ENCODE results near the gene GRAMD1A. TPM values are rescaled to one million over a fixed set of nuclear protein-coding genes. Genes with fewer than 3 reads are reported as not detected.
"Not testable (repeated sequence)": the region's sequence is repeated elsewhere in the genome, so short reads cannot be mapped to it uniquely, and the experiment has no call there.

GRAMD1A gene
- 61.5 TPM for total RNA-seq

- Histone ChIP-seq H3K4me3 (ENCODE audit: low read length) (peak within 1 kb of the TSS; percentile 49), H3K9me3 (ENCODE audit: low read depth, low read length) (no peaks in the 10 kb centered on the region), H3K4me1 (ENCODE audit: insufficient read depth, low read length) (peaks cover 91% of the 10 kb centered on the region), H3K27me3 (ENCODE audit: insufficient read depth, low read length) (no peaks in the 10 kb centered on the region)
Observed at GRCh38 chr19:34999498-35000337, at the start of gene GRAMD1A. TSS of gene GRAMD1A (plus strand) at chr19:35000323. CDS start at chr19:35000479, 156 bp downstream.

DNA sequence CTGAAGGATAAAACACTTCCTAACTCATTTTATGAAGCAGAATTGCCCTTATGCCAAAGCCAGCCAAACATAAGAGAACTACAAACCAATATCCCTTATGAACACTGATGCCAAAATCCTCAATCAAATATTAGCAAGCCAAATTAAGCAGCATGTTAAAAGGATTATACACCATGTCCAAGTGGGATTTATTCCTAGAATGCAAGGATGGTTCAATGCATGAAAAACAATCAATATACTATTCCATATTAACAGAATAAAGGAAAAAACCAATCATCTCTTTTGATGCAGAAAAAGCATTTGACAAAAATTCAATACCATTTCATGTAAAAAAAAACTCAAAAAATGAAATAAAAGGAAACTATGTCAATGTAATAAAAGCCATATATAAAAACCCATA is 47.0 kb upstream of the GRAMD1A start:
- Histone ChIP-seq H3K9me3 (ENCODE audit: low read depth, low read length) (peaks cover 78% of the 10 kb centered on the region), H3K4me1 (ENCODE audit: insufficient read depth, low read length) (no peaks in the 10 kb centered on the region), H3K4me3 (ENCODE audit: low read length) (no peak overlapping the region), H3K27me3 (ENCODE audit: insufficient read depth, low read length) (no peaks in the 10 kb centered on the region)

DNA sequence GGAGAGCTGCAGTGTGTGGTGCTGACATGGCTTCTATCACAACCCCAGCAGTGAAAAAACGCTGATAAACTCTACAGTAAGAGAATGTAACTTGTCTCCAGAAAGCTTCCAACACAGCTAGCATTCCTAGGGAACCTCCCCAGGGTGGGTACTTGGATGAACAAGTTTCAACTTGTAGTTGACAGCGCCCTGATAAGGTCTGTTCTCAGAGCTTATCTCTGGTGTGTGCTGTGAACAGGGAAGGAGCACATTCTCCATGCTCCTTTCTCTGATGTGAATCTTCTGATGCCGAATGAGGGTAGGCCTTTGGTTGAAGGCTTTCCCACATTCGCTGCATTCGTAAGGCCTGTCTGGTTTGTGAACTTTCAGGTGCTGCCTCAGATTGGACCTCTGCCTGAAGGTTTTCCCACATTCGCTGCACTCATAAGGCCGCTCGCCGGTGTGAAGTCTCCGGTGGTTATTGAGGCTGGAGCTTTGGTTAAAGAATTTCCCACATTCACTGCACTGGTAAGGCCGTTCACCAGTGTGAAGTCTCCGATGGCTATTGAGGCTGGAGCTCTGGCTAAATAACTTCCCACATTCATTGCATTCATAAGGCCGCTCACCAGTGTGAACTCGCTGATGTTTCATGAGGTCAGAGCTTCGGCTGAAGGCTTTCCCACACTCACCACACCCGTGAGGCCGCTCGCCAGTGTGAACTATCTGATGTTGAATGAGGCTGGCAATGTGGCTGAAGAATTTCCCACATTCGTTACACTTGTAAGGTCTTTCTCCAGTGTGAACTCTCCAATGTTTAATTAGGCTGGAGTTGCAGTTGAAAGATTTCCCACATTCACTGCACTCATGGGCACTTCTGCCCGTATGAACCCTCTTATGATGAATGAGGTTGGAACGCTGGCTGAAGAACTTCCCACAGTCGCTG is 42.0 kb upstream of the GRAMD1A start:
- Histone ChIP-seq H3K9me3 (ENCODE audit: low read depth, low read length) (peaks cover 60% of the 10 kb centered on the region), H3K4me1 (ENCODE audit: insufficient read depth, low read length) (peaks cover 11% of the 10 kb centered on the region), H3K27me3 (ENCODE audit: insufficient read depth, low read length) (no peaks in the 10 kb centered on the region), H3K4me3 (ENCODE audit: low read length) (no peak overlapping the region)

- Histone ChIP-seq H3K9me3 (ENCODE audit: low read depth, low read length) (peaks cover 51% of the 10 kb centered on the region), H3K27me3 (ENCODE audit: insufficient read depth, low read length) (no peaks in the 10 kb centered on the region), H3K4me3 (ENCODE audit: low read length) (no peak overlapping the region), H3K4me1 (ENCODE audit: insufficient read depth, low read length) (peaks cover 14% of the 10 kb centered on the region)
Observed at GRCh38 chr19:34959021-34959420, 41.1 kb upstream of the GRAMD1A start.

DNA sequence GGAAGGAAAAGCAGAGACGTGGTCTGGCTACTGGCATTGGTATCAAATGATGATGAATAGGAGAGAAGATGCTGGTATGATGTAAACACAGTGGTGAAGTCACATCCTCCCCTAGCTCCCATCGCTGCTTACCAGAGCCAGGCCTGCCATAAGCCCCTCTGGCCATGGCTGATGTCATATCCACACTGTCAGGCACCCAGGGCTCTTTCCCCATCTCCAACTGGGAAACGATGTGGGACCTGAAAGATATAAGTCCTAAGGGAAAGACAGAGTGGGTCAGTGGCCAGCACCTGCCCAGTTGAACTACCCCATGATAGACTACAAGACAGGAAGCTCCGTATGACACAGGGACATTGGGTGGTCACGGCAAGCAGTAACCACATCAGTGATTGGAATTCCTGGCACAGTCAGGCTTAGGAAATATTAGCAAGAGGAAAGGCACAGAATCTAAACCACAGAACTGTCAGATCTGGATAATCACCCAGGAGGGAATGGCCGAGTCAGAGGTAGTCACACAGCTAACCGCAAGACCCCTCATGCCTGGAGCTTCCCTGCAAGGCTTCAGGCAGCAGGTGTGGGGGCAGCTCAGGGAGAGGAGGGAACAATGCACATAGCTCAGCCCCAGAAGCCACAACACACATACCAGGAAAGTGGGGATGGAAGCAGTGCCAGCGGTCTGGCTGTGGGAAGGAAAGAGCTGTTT is 39.9 kb upstream of the GRAMD1A start:
- peaks cover 47% of the 10 kb centered on the region for H3K9me3 ChIP-seq (ENCODE audit: low read depth, low read length)
- peaks cover 14% of the 10 kb centered on the region for H3K4me1 ChIP-seq (ENCODE audit: insufficient read depth, low read length)
- no peak overlapping the region for H3K4me3 ChIP-seq (ENCODE audit: low read length)
- H3K27me3 ChIP-seq (ENCODE audit: insufficient read depth, low read length) = no peaks in the 10 kb centered on the region

DNA sequence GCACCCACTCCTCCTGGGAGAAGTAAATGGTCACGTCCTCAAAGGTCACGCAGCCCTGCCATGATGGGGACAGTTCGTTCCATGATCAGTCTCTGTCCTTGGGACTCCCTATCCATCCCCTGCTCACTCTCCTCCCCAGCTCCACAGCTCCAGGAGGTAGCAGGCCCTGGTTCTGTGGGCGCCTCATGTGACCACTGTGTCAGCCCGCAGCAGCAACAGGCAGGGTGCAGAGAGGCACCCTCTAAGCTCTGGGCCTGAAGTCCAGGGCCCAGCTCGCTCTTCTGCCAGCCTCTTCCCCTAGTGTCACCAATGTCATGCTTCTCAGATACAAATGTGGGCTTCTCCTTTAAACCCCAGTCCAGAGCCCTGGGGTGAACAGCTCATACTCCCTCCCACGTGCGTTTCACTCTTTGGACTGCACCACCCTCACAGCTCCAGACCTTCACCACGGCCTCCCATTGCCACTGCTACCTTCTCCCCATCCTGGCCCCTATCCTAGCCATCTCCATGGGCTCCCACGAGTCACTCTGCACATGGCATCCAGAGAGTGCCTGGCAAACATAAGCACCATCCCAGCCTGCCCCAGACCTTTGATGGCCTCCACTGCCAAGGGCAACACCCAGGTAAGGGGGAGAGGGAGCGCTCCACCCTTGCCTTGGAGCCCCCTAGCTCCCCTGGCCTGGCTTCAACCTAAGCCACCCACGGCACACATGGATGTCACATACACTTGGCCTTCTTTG is 39.0 kb upstream of the GRAMD1A start:
- H3K4me3 ChIP-seq (ENCODE audit: low read length) = no peak overlapping the region
- peaks cover 14% of the 10 kb centered on the region for H3K4me1 ChIP-seq (ENCODE audit: insufficient read depth, low read length)
- H3K9me3 ChIP-seq (ENCODE audit: low read depth, low read length) = peaks cover 39% of the 10 kb centered on the region
- no peaks in the 10 kb centered on the region for H3K27me3 ChIP-seq (ENCODE audit: insufficient read depth, low read length)

GRCh38 chr19:34961775-34962686 is 38.1 kb upstream of the GRAMD1A start:
- H3K4me1 ChIP-seq (ENCODE audit: insufficient read depth, low read length) = peaks cover 14% of the 10 kb centered on the region
- peaks cover 30% of the 10 kb centered on the region for H3K9me3 ChIP-seq (ENCODE audit: low read depth, low read length)
- no peaks in the 10 kb centered on the region for H3K27me3 ChIP-seq (ENCODE audit: insufficient read depth, low read length)
- peak overlapping the region; percentile 73 for H3K4me3 ChIP-seq (ENCODE audit: low read length)

DNA sequence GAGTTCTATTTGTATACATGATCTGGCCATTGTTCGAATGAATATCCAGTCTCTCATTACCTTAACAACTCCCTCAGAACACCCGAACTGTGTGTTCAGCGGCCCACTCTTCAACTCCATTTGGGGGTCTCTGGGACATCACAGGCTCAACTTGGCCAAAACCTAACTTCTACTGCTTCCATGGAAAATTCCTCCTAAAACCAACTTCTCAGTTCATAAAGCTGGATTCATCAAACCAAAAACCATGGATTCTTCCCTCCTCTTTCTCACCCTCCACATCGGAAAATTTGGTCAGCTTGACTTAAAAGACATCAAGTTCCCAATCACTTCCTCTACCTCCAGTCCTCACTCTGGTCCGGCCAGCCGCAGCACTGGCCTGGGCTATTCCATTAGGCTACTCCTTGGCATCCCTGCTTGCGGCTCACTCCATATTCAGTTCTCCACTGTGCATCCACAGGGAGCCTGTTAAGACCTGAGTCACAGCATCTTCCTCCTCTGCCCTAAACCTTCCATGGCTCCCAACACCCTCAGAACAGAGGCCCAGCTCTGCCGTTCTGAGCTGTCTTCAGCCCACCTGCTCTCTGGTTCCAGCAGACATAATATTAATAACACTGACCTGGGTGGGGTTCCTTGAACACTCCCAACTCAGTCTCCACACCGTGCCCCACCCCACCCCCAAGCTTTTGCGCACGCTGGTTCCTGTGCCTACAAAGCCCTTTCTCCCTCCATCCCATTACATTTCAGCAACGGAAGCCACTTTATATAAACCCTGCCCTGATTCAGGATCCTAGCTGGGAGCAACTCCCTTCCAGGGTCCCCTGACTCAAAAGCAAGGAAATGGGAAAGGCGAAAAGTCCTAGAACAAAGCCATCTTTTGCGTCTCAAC is 37.2 kb upstream of the GRAMD1A start:
- Histone ChIP-seq H3K4me3 (ENCODE audit: low read length) (peak overlapping the region; percentile 73), H3K9me3 (ENCODE audit: low read depth, low read length) (peaks cover 21% of the 10 kb centered on the region)

GRCh38 chr19:34963573-34964406 is 36.3 kb upstream of the GRAMD1A start, which contains the start of gene ZNF792:
TSS of gene ZNF792 (minus strand) at chr19:34964229. CDS start at chr19:34963662, 567 bp downstream.
- peaks cover 14% of the 10 kb centered on the region for H3K4me1 ChIP-seq (ENCODE audit: insufficient read depth, low read length)
- H3K4me3 ChIP-seq (ENCODE audit: low read length) = peak within 1 kb of the TSS; percentile 73
- peaks cover 13% of the 10 kb centered on the region for H3K9me3 ChIP-seq (ENCODE audit: low read depth, low read length)
- H3K27me3 ChIP-seq (ENCODE audit: insufficient read depth, low read length) = no peaks in the 10 kb centered on the region

More for the DNA sequence above, 37.2 kb upstream of the GRAMD1A start:
- peaks cover 14% of the 10 kb centered on the region for H3K4me1 ChIP-seq (ENCODE audit: insufficient read depth, low read length)
- H3K27me3 ChIP-seq (ENCODE audit: insufficient read depth, low read length) = no peaks in the 10 kb centered on the region

DNA sequence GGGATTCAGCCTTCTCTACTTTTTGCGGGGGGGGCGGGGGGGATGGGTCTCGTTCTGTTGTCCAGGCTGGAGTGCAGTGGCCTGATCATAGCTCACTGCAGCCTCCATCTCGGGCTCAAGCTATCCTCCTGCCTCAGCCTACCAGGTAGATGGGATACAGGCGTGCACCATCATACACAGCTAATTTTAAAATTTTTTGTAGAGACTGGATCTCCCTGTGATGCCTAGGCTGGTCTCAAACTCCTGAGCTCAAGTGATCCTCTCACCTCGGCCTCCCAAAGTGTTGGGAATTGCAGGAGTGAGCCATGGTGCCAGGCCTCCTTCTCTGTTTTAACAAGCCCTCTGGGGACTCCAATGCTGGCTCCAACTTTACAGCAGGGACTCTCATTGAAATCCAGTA is 35.5 kb upstream of the GRAMD1A start:
- Histone ChIP-seq H3K9me3 (ENCODE audit: low read depth, low read length) (peaks cover 4% of the 10 kb centered on the region), H3K4me3 (ENCODE audit: low read length) (no peak overlapping the region), H3K4me1 (ENCODE audit: insufficient read depth, low read length) (peaks cover 14% of the 10 kb centered on the region), H3K27me3 (ENCODE audit: insufficient read depth, low read length) (no peaks in the 10 kb centered on the region)

DNA sequence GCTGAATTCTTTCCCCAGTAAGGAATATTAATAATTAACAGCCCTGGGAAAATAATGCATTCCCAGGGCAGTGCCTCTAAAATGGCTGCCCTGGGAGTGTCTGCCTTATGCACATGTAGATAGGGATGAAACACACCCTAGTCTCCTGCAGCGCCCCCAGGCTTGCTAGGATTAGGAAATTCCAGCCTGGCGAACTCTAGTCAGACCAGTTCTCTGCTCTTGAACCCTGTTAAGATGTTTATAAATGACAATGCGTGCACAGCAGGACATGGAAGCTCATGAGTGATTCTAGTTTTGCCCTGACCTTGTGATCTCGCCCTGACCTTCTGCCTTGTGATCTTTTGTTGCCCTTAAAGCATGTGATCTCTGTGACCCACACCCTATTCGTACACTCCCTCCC is 34.6 kb upstream of the GRAMD1A start:
- not testable (repeated sequence) for H3K27me3 ChIP-seq (ENCODE audit: insufficient read depth, low read length); H3K9me3 ChIP-seq (ENCODE audit: low read depth, low read length); H3K4me3 ChIP-seq (ENCODE audit: low read length)
- H3K4me1 ChIP-seq (ENCODE audit: insufficient read depth, low read length) = peaks cover 14% of the 10 kb centered on the region

DNA sequence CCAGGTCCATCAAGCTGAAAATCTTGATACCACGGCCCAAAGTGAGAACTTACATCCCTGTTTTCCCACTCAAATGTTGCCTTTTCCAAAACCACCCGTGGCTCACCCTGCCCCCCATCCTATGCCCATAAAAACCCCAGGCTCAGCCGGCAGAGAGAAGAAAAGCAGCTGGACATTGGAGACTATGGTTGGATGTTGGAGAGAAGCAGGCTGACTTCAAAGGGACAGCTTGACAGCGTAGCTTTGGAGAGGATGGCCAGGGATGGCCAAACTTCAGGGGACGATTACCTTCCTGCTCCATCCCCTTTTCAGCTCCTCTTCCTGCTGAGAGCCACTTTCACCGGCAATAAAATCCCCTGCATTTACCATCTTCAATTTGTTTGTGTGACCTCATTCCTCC is 32.6 kb upstream of the GRAMD1A start:
- Histone ChIP-seq H3K4me3 (ENCODE audit: low read length) (no peak overlapping the region), H3K9me3 (ENCODE audit: low read depth, low read length) (no peaks in the 10 kb centered on the region), H3K4me1 (ENCODE audit: insufficient read depth, low read length) (peaks cover 9% of the 10 kb centered on the region), H3K27me3 (ENCODE audit: insufficient read depth, low read length) (no peaks in the 10 kb centered on the region)
